ENCODE measurements around the gene AGL. TPM values are rescaled to one million over a fixed set of nuclear protein-coding genes. Genes with fewer than 3 reads are reported as not detected.
"Not testable (repeated sequence)": the region's sequence is repeated elsewhere in the genome, so short reads cannot be mapped to it uniquely, and the experiment has no call there.

The AGL gene
- total RNA-seq, 2 donors from 2014 or later, result 20.2 to 45.4 TPM

DNA sequence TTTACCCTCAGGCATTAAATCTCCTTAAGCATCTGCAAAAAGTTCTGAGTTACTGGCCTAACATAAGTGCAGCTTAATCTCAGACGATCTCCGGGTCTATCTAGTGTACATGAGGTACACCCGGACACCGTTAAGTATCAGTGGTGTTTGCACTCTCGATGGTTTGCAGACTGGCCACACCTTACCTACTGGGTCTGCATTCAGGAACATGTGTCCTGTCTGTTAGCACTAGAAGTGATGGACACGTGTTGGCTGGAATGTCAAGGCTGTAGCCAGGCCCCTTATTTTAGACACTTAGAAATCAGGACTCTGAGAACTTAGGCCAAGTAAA is 783 bp upstream of the AGL start:
- DNase-seq (ENCODE audit: low spot score), result no peak
- Histone ChIP-seq H3K27me3 (no peaks in the 10 kb centered on the region), H3K27ac (peak overlapping the region; percentile 88 to 91), H3K4me1 (peaks cover 0 to 23% of the 10 kb centered on the region in 2 donors), H3K9me3 (no peaks in the 10 kb centered on the region), H3K36me3 (peaks cover 4% of the 10 kb centered on the region), H3K4me3 (peak overlapping the region; percentile 67 to 75)
- TF ChIP-seq, protein P1, sequence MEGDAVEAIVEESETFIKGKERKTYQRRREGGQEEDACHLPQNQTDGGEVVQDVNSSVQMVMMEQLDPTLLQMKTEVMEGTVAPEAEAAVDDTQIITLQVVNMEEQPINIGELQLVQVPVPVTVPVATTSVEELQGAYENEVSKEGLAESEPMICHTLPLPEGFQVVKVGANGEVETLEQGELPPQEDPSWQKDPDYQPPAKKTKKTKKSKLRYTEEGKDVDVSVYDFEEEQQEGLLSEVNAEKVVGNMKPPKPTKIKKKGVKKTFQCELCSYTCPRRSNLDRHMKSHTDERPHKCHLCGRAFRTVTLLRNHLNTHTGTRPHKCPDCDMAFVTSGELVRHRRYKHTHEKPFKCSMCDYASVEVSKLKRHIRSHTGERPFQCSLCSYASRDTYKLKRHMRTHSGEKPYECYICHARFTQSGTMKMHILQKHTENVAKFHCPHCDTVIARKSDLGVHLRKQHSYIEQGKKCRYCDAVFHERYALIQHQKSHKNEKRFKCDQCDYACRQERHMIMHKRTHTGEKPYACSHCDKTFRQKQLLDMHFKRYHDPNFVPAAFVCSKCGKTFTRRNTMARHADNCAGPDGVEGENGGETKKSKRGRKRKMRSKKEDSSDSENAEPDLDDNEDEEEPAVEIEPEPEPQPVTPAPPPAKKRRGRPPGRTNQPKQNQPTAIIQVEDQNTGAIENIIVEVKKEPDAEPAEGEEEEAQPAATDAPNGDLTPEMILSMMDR (IDR thresholded peaks at IDR 0.05), result no peak

DNA sequence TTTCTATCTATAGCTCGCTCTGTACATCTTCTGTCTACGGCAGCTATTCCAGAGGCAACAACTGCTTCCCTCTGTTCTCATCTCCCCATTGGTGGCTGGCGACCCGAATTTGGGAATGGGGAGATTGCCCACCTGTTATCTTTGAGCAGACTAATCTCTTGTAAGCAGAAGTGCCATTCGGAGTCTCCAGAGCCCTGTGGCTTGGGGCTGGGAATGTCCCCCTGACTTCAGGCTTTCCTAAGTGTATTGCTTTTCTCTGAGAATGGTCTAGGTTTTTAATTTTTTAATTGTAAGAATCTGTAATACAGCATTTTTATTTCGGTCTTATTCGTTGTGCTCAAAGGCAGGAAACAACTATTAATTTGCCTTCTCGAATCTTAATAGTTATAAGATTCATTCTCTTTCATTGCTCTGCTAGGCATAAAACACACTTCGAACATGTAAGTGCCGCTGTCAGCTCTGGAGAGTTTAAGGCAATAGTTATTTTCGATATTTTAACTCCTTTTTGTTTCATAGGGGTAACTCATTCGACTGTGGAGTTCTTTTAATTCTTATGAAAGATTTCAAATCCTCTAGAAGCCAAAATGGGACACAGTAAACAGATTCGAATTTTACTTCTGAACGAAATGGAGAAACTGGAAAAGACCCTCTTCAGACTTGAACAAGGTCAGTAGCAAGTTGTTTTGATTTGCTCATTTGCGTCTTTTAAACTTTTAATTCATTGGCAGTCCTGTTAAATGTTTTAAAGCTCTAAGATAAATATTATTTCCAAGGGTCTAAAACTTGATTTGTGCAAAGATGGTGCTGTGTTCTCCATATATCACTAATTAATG is 514 bp downstream of the AGL start:
- TF ChIP-seq, protein P1 (IDR thresholded peaks at IDR 0.05), result no peak
- Histone ChIP-seq H3K4me1 (peaks cover 0 to 23% of the 10 kb centered on the region in 2 donors), H3K4me3 (peak overlapping the region; percentile 67 to 75), H3K36me3 (peaks cover 4% of the 10 kb centered on the region), H3K27ac (peak overlapping the region; percentile 88 to 91), H3K9me3 (no peaks in the 10 kb centered on the region), H3K27me3 (no peaks in the 10 kb centered on the region)
- no peak for DNase-seq (ENCODE audit: low spot score)

DNA sequence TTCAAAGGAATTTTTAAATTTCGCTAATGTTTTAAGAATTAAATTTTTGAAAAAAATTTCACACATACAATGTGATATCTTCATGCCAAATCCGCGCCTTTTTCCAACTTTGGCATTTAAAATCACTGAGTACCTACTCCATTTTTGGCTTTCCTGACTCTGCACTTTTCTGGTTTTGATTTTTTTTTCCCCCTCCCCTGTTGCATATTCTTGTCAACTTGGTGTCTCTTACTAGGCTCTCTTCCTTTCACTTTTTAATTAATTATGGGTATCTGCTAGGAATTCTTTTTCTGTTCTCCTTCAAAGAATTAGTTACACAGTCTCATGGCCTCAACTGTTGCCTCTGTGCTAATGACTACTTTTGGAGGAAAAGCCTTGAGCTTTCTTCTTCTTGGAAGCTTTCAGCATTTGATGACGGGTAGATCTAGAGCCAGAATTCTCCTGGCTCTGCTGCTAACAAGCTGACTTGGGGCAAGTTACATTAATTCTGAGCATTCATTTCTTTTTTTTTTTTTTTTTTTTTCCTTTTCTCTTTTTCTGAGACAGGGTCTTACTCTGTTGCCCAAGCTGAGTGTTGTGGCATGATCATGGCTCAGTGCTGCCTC is 1.8 kb downstream of the AGL start:
- H3K27ac ChIP-seq, result no peak overlapping the region
- peak overlapping the region; percentile 67 to 75 for H3K4me3 ChIP-seq

DNA sequence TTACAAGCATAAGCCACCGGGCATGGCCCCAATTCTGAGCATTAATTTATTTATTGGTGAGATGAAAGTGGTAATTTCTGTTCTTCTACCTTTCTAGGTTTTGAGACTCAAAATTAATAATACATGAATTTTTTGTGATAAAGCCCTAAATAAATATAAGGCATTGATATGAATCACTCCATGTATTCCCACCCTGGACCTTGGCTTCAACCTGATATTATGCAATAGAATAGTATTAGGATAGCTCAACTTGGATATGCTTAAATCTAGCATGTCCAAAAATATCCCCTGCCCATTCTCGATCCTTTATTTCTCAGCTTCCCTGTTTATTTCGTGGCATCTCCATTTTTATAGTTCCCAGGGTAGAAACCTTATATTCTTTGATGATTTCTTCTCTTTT is 2.5 kb downstream of the AGL start:
- Histone ChIP-seq H3K4me1 (peaks cover 0 to 28% of the 10 kb centered on the region in 2 donors), H3K27me3 (no peaks in the 10 kb centered on the region), H3K36me3 (peaks cover 4% of the 10 kb centered on the region), H3K27ac (no peak overlapping the region), H3K4me3 (no peak overlapping the region), H3K9me3 (no peaks in the 10 kb centered on the region)
- DNase-seq (ENCODE audit: low spot score), result no peak
- TF ChIP-seq, protein P1 (IDR thresholded peaks at IDR 0.05), result no peak

More for the DNA sequence above, 1.8 kb downstream of the AGL start:
- TF ChIP-seq, protein P1 (IDR thresholded peaks at IDR 0.05), result no peak
- H3K9me3 ChIP-seq, result no peaks in the 10 kb centered on the region
- no peak for DNase-seq (ENCODE audit: low spot score)
- H3K36me3 ChIP-seq, result peaks cover 4% of the 10 kb centered on the region
- H3K4me1 ChIP-seq, result peaks cover 0 to 28% of the 10 kb centered on the region in 2 donors
- H3K27me3 ChIP-seq, result no peaks in the 10 kb centered on the region

DNA sequence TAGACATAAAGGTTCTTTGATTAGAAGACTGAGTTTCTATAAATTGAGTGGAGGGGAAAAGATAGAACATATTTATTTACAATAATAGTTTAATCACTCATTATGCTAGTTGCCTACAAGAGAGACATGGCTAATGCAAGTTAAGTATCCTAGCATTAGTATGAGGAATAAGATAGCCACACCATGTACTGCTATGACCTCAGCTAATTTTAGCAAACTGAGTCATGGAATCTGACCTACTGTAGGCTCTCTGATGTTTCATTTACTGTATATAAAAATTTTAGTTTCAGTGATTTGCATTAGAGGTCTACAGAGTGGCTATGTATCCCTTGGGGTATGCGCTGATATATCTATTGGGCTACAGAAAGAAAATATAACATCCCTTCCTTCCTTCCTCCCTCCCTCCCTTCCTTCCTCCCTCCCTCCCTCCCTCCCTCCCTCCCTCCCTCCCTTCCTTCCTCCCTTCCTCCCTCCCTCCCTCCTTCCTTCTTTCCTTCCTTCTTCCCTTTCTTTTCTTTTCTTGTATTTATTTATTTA is 5.8 kb downstream of the AGL start:
- Histone ChIP-seq H3K9me3 (no peaks in the 10 kb centered on the region), H3K27ac (no peak overlapping the region), H3K27me3 (no peaks in the 10 kb centered on the region), H3K4me3 (no peak overlapping the region), H3K4me1 (peaks cover 0 to 21% of the 10 kb centered on the region in 2 donors), H3K36me3 (peaks cover 4% of the 10 kb centered on the region)
- no peak for DNase-seq (ENCODE audit: low spot score)
- TF ChIP-seq, protein P1 (IDR thresholded peaks at IDR 0.05), result no peak

DNA sequence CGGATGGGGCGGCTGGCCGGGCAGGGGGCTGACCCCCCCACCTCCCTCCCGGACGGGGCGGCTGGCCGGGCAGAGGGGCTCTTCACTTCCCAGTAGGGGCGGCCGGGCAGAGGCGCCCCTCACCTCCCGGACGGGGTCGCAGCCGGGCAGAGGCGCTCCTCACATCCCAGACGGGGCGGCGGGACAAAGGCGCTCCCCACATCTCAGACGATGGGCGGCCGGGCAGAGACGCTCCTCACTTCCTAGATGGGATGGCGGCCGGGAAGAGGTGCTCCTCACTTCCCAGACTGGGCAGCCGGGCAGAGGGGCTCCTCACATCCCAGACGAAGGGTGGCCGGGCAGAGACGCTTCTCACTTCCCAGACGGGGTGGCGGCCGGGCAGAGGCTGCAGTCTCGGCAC is 6.9 kb downstream of the AGL start:
- not testable (repeated sequence) for H3K27me3 ChIP-seq; H3K4me3 ChIP-seq; DNase-seq (ENCODE audit: low spot score); H3K36me3 ChIP-seq; H3K27ac ChIP-seq; H3K9me3 ChIP-seq
- H3K4me1 ChIP-seq, result peaks cover 0 to 13% of the 10 kb centered on the region in 2 donors
